IgD-negative memory B cell (primary cell): Measurements from ENCODE around the gene NLGN2. TPM values are rescaled to one million over a fixed set of nuclear protein-coding genes. Genes with fewer than 3 reads are reported as not detected.

Experiments
- H3K27ac Mint-ChIP-seq, 3 donors: one replicate each; pipeline ENCODE4 v1.8.0; 2020 to 2022; ENCODE audit warnings: mild to moderate bottlenecking in 3 of 3, mixed read lengths in 3 of 3, moderate library complexity in 1 of 3
- H3K27me3 Mint-ChIP-seq: one replicate; pipeline ENCODE4 v1.8.0; 2021; ENCODE audit warnings: mixed read lengths
- H3K36me3 Mint-ChIP-seq: one replicate; pipeline ENCODE4 v1.8.0; 2020; ENCODE audit warnings: mild to moderate bottlenecking, mixed read lengths
- H3K4me1 Mint-ChIP-seq, 3 donors: one replicate each; pipeline ENCODE4 v1.8.0; 2020 to 2022; ENCODE audit warnings: mixed read lengths in 3 of 3, mild to moderate bottlenecking in 1 of 3
- H3K4me3 Mint-ChIP-seq, 4 donors: one replicate each; pipeline ENCODE4 v1.8.0; 2020 to 2022; ENCODE audit warnings: mild to moderate bottlenecking in 4 of 4, mixed read lengths in 4 of 4, moderate library complexity in 3 of 4
- H3K9me3 Mint-ChIP-seq, 3 donors: one replicate each; pipeline ENCODE4 v1.8.0; 2020 to 2021; ENCODE audit warnings: mixed read lengths in 3 of 3, mild to moderate bottlenecking in 1 of 3
- polyA plus RNA-seq: library from polyadenylated mRNA; unstranded; fragments of 300-500 nt; fragmentation: Illumina TruSeq; gene quantifications from one replicate; pipeline ENCODE4 v1.2.3, GENCODE V29; 2021

NLGN2 gene
- polyA plus RNA-seq, 1 donor from 2014 or later: not detected

- Mint-ChIP-seq H3K27me3 (peaks cover 32% of the 10 kb centered on the region), H3K4me1 (peaks cover 5 to 9% (median 8%) of the 10 kb centered on the region in 3 donors), H3K9me3 (peaks cover 0 to 5% (median 3%) of the 10 kb centered on the region in 3 donors), H3K36me3 (peaks cover 1% of the 10 kb centered on the region), H3K27ac (peak overlapping the region in 1 of 3 donors; percentile 16), H3K4me3 (peak overlapping the region in 3 of 4 donors; percentile 86 to 94 (median 90))
These were observed 24.3 kb upstream of the NLGN2 start for GRCh38 chr17:7383371-7383741.

- peaks cover 5 to 9% (median 8%) of the 10 kb centered on the region in 3 donors for H3K4me1 Mint-ChIP-seq
- H3K27me3 Mint-ChIP-seq: peaks cover 32% of the 10 kb centered on the region
- H3K27ac Mint-ChIP-seq: peak overlapping the region; percentile 78 to 94 (median 91)
- peak overlapping the region; percentile 86 to 94 (median 90) for H3K4me3 Mint-ChIP-seq
- H3K9me3 Mint-ChIP-seq: peaks cover 0 to 5% (median 3%) of the 10 kb centered on the region in 3 donors
- H3K36me3 Mint-ChIP-seq: peaks cover 1% of the 10 kb centered on the region
These were observed 23.7 kb upstream of the NLGN2 start for GRCh38 chr17:7383742-7384488.

GRCh38 chr17:7384489-7385081, 23.1 kb upstream of the NLGN2 start:
- Mint-ChIP-seq H3K27ac (peak overlapping the region; percentile 78 to 94 (median 91)), H3K4me1 (peaks cover 5 to 9% (median 8%) of the 10 kb centered on the region in 3 donors), H3K36me3 (no peaks in the 10 kb centered on the region), H3K27me3 (peaks cover 26% of the 10 kb centered on the region), H3K4me3 (peak overlapping the region; percentile 86 to 94 (median 90)), H3K9me3 (no peaks in the 10 kb centered on the region)

GRCh38 chr17:7388856-7389255, 18.8 kb upstream of the NLGN2 start:
- Mint-ChIP-seq H3K4me1 (peaks cover 8 to 11% (median 9%) of the 10 kb centered on the region in 3 donors), H3K9me3 (no peaks in the 10 kb centered on the region), H3K36me3 (no peaks in the 10 kb centered on the region), H3K4me3 (peak overlapping the region in 1 of 4 donors; percentile 37), H3K27ac (no peak overlapping the region), H3K27me3 (no peaks in the 10 kb centered on the region)

- Mint-ChIP-seq H3K27ac (peak overlapping the region in 1 of 3 donors; percentile 29), H3K27me3 (no peaks in the 10 kb centered on the region), H3K4me3 (peak overlapping the region in 1 of 4 donors; percentile 72), H3K4me1 (peaks cover 9 to 10% (median 9%) of the 10 kb centered on the region in 3 donors), H3K9me3 (no peaks in the 10 kb centered on the region), H3K36me3 (no peaks in the 10 kb centered on the region)
These were observed 17.4 kb upstream of the NLGN2 start for GRCh38 chr17:7389924-7390910.

GRCh38 chr17:7391307-7391706, 16.3 kb upstream of the NLGN2 start:
- Mint-ChIP-seq H3K27me3 (no peaks in the 10 kb centered on the region), H3K4me3 (peak overlapping the region in 1 of 4 donors; percentile 72), H3K9me3 (no peaks in the 10 kb centered on the region), H3K27ac (peak overlapping the region in 1 of 3 donors; percentile 29), H3K4me1 (peaks cover 5 to 12% (median 12%) of the 10 kb centered on the region in 3 donors), H3K36me3 (no peaks in the 10 kb centered on the region)

GRCh38 chr17:7392696-7393612, 14.7 kb upstream of the NLGN2 start:
- Mint-ChIP-seq H3K27ac (peak overlapping the region in 1 of 3 donors; percentile 65), H3K36me3 (no peaks in the 10 kb centered on the region), H3K4me3 (peak overlapping the region; percentile 92 to 98 (median 94)), H3K4me1 (peaks cover 5 to 12% (median 12%) of the 10 kb centered on the region in 3 donors), H3K27me3 (no peaks in the 10 kb centered on the region), H3K9me3 (no peaks in the 10 kb centered on the region)

- peak overlapping the region; percentile 85 to 94 (median 90) for H3K27ac Mint-ChIP-seq
- no peaks in the 10 kb centered on the region for H3K27me3 Mint-ChIP-seq
- H3K4me1 Mint-ChIP-seq: peaks cover 10 to 12% (median 12%) of the 10 kb centered on the region in 3 donors
- no peaks in the 10 kb centered on the region for H3K9me3 Mint-ChIP-seq
- H3K36me3 Mint-ChIP-seq: no peaks in the 10 kb centered on the region
- peak overlapping the region; percentile 92 to 98 (median 96) for H3K4me3 Mint-ChIP-seq
These were observed 13.8 kb upstream of the NLGN2 start for GRCh38 chr17:7393613-7394451.

- Mint-ChIP-seq H3K36me3 (no peaks in the 10 kb centered on the region), H3K9me3 (no peaks in the 10 kb centered on the region), H3K27me3 (no peaks in the 10 kb centered on the region), H3K4me1 (peaks cover 12% of the 10 kb centered on the region in 3 donors), H3K4me3 (peak within 1 kb of the TSS; percentile 92 to 98 (median 96)), H3K27ac (peak within 1 kb of the TSS; percentile 90 to 94 (median 92))
These were observed 13.0 kb upstream of the NLGN2 start, which contains the start of gene PLSCR3 for GRCh38 chr17:7394452-7395191. Gene PLSCR3 (minus strand): TSS chr17:7394525. CDS start chr17:7394110, 415 bp downstream.

- Mint-ChIP-seq H3K36me3 (no peaks in the 10 kb centered on the region), H3K4me1 (peaks cover 12% of the 10 kb centered on the region in 3 donors), H3K4me3 (peak overlapping the region; percentile 32 to 81 (median 63)), H3K9me3 (no peaks in the 10 kb centered on the region), H3K27ac (peak overlapping the region in 2 of 3 donors; percentile 20 to 74), H3K27me3 (no peaks in the 10 kb centered on the region)
These were observed 11.5 kb upstream of the NLGN2 start for GRCh38 chr17:7396147-7396546.

- H3K9me3 Mint-ChIP-seq: no peaks in the 10 kb centered on the region
- H3K27ac Mint-ChIP-seq: no peak overlapping the region
- peak overlapping the region in 2 of 4 donors; percentile 32 to 55 for H3K4me3 Mint-ChIP-seq
- H3K27me3 Mint-ChIP-seq: no peaks in the 10 kb centered on the region
- no peaks in the 10 kb centered on the region for H3K36me3 Mint-ChIP-seq
- peaks cover 12 to 18% (median 12%) of the 10 kb centered on the region in 3 donors for H3K4me1 Mint-ChIP-seq
These were observed 9.0 kb upstream of the NLGN2 start for GRCh38 chr17:7398612-7399011.

GRCh38 chr17:7403043-7403726, 4.5 kb upstream of the NLGN2 start:
- Mint-ChIP-seq H3K27me3 (peaks cover 3% of the 10 kb centered on the region), H3K27ac (peak overlapping the region in 2 of 3 donors; percentile 22 to 95), H3K36me3 (no peaks in the 10 kb centered on the region), H3K4me1 (peaks cover 8 to 19% (median 12%) of the 10 kb centered on the region in 3 donors), H3K4me3 (peak overlapping the region; percentile 95 to 98 (median 97)), H3K9me3 (no peaks in the 10 kb centered on the region)
